Measurements from ENCODE around the gene DOK5. TPM values are rescaled to one million over a fixed set of nuclear protein-coding genes. Genes with fewer than 3 reads are reported as not detected.

DOK5 gene
- total and polyA plus RNA-seq, 9 of the 15 experiments (the other 6 are each of a cell fraction or from before 2014, with no cell fraction given) = not detected

- H3K9ac ChIP-seq (ENCODE audit: insufficient read depth in 1 of 2, low read depth in 2 of 2, low read length in 2 of 2) = no peak overlapping the region
- BruUV-seq (replicated peaks) = no TSS peak
- H3K27me3 ChIP-seq (ENCODE audit: control insufficient read depth in 2 of 2, insufficient read depth in 2 of 2, low read length in 2 of 2) = no peaks in the 10 kb centered on the region
- WGBS (ENCODE audit: insufficient coverage, low coverage, missing lambda C conversion rate) = 0% methylated on average over 3 of the region's 3 CpGs
- no peaks in the 10 kb centered on the region for H4K20me1 ChIP-seq (replicated peaks; ENCODE audit: control insufficient read depth, insufficient read depth, low read length)
- H3K4me2 ChIP-seq (ENCODE audit: insufficient read depth, low read length) = no peak overlapping the region
- H2AFZ ChIP-seq (ENCODE audit: low read depth, low read length) = no peak overlapping the region
- intact Hi-C loops (cut with micrococcal nuclease) = no loop called here
- ATAC-seq (no peak), FAIRE-seq (no peak), DNase-seq (ENCODE audit: extremely low read depth in 1 of 4, low spot score in 3 of 4) (no peak)
- H3K9me1 ChIP-seq (ENCODE audit: control insufficient read depth, insufficient read depth, low read length) = no peaks in the 10 kb centered on the region
- TF ChIP-seq MAFF (IDR thresholded peaks at IDR 0.05; ENCODE audit: low read length) = no peak
- TF ChIP-seq KDM2B (CRISPR knock-in tag; IDR thresholded peaks at IDR 0.05) = no peak
- no peak for TF ChIP-seq EGR1 (conservative IDR thresholded peaks at IDR 0.05)
- TF ChIP-seq ERF (CRISPR knock-in tag; IDR thresholded peaks at IDR 0.05) = no peak
- no peak for TF ChIP-seq FIP1L1 (IDR thresholded peaks at IDR 0.05; ENCODE audit: low read depth, low read length, poor library complexity, severe bottlenecking)
- no peaks in the 10 kb centered on the region for H3K4me1 ChIP-seq (replicated peaks in 1 of 2; ENCODE audit: control insufficient read depth in 2 of 2, insufficient read depth in 2 of 2, low read length in 2 of 2)
- no peak overlapping the region for H3K27ac ChIP-seq (ENCODE audit: extremely low read depth, low read depth, low read length)
- no peak overlapping the region for H3K4me3 ChIP-seq
- H3K79me2 ChIP-seq (ENCODE audit: control insufficient read depth, insufficient read depth, low read length) = no peaks in the 10 kb centered on the region
- in situ Hi-C loops (cut with MboI) = no loop called here
- no peaks in the 10 kb centered on the region for H3K9me3 ChIP-seq (replicated peaks; ENCODE audit: control insufficient read depth, insufficient read depth, low read depth, low read length)
- H3K36me3 ChIP-seq (ENCODE audit: control insufficient read depth, insufficient read depth, low read length) = no peaks in the 10 kb centered on the region
- POLR2A ChIA-PET = no interaction called here
- CTCF ChIA-PET (ENCODE audit: low intra/inter-chr PET ratio) = no interaction called here
Observed at GRCh38 chr20:54600634-54601033, 125.2 kb downstream of the DOK5 start.

GRCh38 chr20:54601831-54602515 lies 126.6 kb downstream of the DOK5 start:
- no peak for FAIRE-seq
- H3K27me3 ChIP-seq (ENCODE audit: control insufficient read depth in 2 of 2, insufficient read depth in 2 of 2, low read length in 2 of 2) = no peaks in the 10 kb centered on the region
- intact Hi-C loops (cut with micrococcal nuclease) = no loop called here
- H3K36me3 ChIP-seq (ENCODE audit: control insufficient read depth, insufficient read depth, low read length) = no peaks in the 10 kb centered on the region
- in situ Hi-C loops (cut with MboI) = no loop called here
- H3K4me1 ChIP-seq (replicated peaks in 1 of 2; ENCODE audit: control insufficient read depth in 2 of 2, insufficient read depth in 2 of 2, low read length in 2 of 2) = no peaks in the 10 kb centered on the region
- DNase-seq (ENCODE audit: extremely low read depth in 1 of 4, low spot score in 3 of 4) = no peak
- H3K27ac ChIP-seq (ENCODE audit: extremely low read depth, low read depth, low read length) = no peak overlapping the region
- no peaks in the 10 kb centered on the region for H3K9me3 ChIP-seq (replicated peaks; ENCODE audit: control insufficient read depth, insufficient read depth, low read depth, low read length)
- TF ChIP-seq CREB3L1 (IDR thresholded peaks at IDR 0.05; ENCODE audit: borderline replicate concordance, low read depth) (no peak), ZNF354B (CRISPR knock-in tag; IDR thresholded peaks at IDR 0.05) (no peak), MXI1 (IDR thresholded peaks at IDR 0.05; ENCODE audit: low read depth, low read length) (no peak), KLF16 (IDR thresholded peaks at IDR 0.05) (no peak), ZNF740 (CRISPR knock-in tag; IDR thresholded peaks at IDR 0.05) (no peak), ZNF740 (tag; IDR thresholded peaks at IDR 0.05) (no peak)
- no peak overlapping the region for H3K9ac ChIP-seq (ENCODE audit: insufficient read depth in 1 of 2, low read depth in 2 of 2, low read length in 2 of 2)
- ChIA-PET CTCF (ENCODE audit: low intra/inter-chr PET ratio) (no interaction called here), POLR2A (no interaction called here)
- no peak for ATAC-seq
- no peaks in the 10 kb centered on the region for H3K9me1 ChIP-seq (ENCODE audit: control insufficient read depth, insufficient read depth, low read length)
- WGBS (ENCODE audit: insufficient coverage, low coverage, missing lambda C conversion rate) = under 1% methylated on average over 10 of the region's 10 CpGs
- H3K4me2 ChIP-seq (ENCODE audit: insufficient read depth, low read length) = no peak overlapping the region
- H3K79me2 ChIP-seq (ENCODE audit: control insufficient read depth, insufficient read depth, low read length) = no peaks in the 10 kb centered on the region
- BruUV-seq (replicated peaks) = no TSS peak
- H2AFZ ChIP-seq (ENCODE audit: low read depth, low read length) = no peak overlapping the region
- H4K20me1 ChIP-seq (replicated peaks; ENCODE audit: control insufficient read depth, insufficient read depth, low read length) = no peaks in the 10 kb centered on the region
- H3K4me3 ChIP-seq = no peak overlapping the region

All from K562 (cell line).